ENCODE results near the gene PDILT. TPM values are rescaled to one million over a fixed set of nuclear protein-coding genes. Genes with fewer than 3 reads are reported as not detected.

The PDILT gene
- total and polyA plus RNA-seq, 2 experiments from 2014 or later, result not detected

GRCh38 chr16:20399185-20399584 lies 5.4 kb downstream of the PDILT start:
- Mint-ChIP-seq H3K9me3 (no peaks in the 10 kb centered on the region), H3K4me3 (no peak overlapping the region), H3K27ac (no peak overlapping the region), H3K27me3 (ENCODE audit: insufficient read depth, low read depth, poor library complexity) (peaks cover 1% of the 10 kb centered on the region), H3K36me3 (ENCODE audit: low read depth) (no peaks in the 10 kb centered on the region), H3K4me1 (no peaks in the 10 kb centered on the region)
- DNase-seq (ENCODE audit: low spot score), result no peak
- no peaks in the 10 kb centered on the region for H3K27me3 ChIP-seq (ENCODE audit: insufficient read depth)
- H3K4me1 ChIP-seq (ENCODE audit: insufficient read depth), result no peaks in the 10 kb centered on the region
- TF ChIP-seq CTCF (conservative IDR thresholded peaks at IDR 0.05; ENCODE audit: low read depth in 2 of 2), result no peak
- peaks cover 3% of the 10 kb centered on the region; the same call in 1 of the 2 replicates for H3K9me2 ChIP-seq (ENCODE audit: insufficient read depth)
- no peak overlapping the region for H3K27ac ChIP-seq (ENCODE audit: low read depth)
- H3K36me3 ChIP-seq (ENCODE audit: insufficient read depth), result no peaks in the 10 kb centered on the region
- no peaks in the 10 kb centered on the region for H4K20me1 ChIP-seq (replicated peaks; ENCODE audit: insufficient read depth)
- no peak overlapping the region for H2AFZ ChIP-seq
- H3K79me2 ChIP-seq (replicated peaks; ENCODE audit: insufficient read depth), result no peaks in the 10 kb centered on the region
- no peaks in the 10 kb centered on the region for H3F3A ChIP-seq (replicated peaks; ENCODE audit: low read depth)
- ATAC-seq, result no peak
- no peak overlapping the region for H3K4me2 ChIP-seq
- H3K4me3 ChIP-seq, result no peak overlapping the region

GRCh38 chr16:20398603-20399002 lies 5.9 kb downstream of the PDILT start:
- Mint-ChIP-seq H3K9me3 (no peaks in the 10 kb centered on the region), H3K4me1 (peaks cover 4% of the 10 kb centered on the region; the same call in 2 of the 3 replicates), H3K36me3 (ENCODE audit: low read depth) (no peaks in the 10 kb centered on the region), H3K27ac (no peak overlapping the region), H3K27me3 (ENCODE audit: insufficient read depth, low read depth, poor library complexity) (peaks cover 1% of the 10 kb centered on the region), H3K4me3 (no peak overlapping the region)
- no peak overlapping the region for H2AFZ ChIP-seq
- TF ChIP-seq ZNF114 (CRISPR knock-in tag; IDR thresholded peaks at IDR 0.05) (no peak), CTCF (conservative IDR thresholded peaks at IDR 0.05; ENCODE audit: low read depth in 2 of 2) (no peak)
- ATAC-seq, result no peak
- H3K4me2 ChIP-seq, result no peak overlapping the region
- H3K27ac ChIP-seq (ENCODE audit: low read depth), result no peak overlapping the region
- no peak overlapping the region for H3K4me3 ChIP-seq
- peaks cover 3% of the 10 kb centered on the region; the same call in 1 of the 2 replicates for H3K9me2 ChIP-seq (ENCODE audit: insufficient read depth)
- H3K36me3 ChIP-seq (ENCODE audit: insufficient read depth), result no peaks in the 10 kb centered on the region
- H3F3A ChIP-seq (replicated peaks; ENCODE audit: low read depth), result no peaks in the 10 kb centered on the region
- no peaks in the 10 kb centered on the region for H4K20me1 ChIP-seq (replicated peaks; ENCODE audit: insufficient read depth)
- no peak for DNase-seq (ENCODE audit: low spot score)
- H3K79me2 ChIP-seq (replicated peaks; ENCODE audit: insufficient read depth), result no peaks in the 10 kb centered on the region
- H3K27me3 ChIP-seq (ENCODE audit: insufficient read depth), result no peaks in the 10 kb centered on the region
- H3K4me1 ChIP-seq (ENCODE audit: insufficient read depth), result no peaks in the 10 kb centered on the region

GRCh38 chr16:20397468-20398074 lies 7.0 kb downstream of the PDILT start:
- DNase-seq (ENCODE audit: low spot score) (no peak), ATAC-seq (no peak)
- H3K36me3 ChIP-seq (ENCODE audit: insufficient read depth), result no peaks in the 10 kb centered on the region
- no peaks in the 10 kb centered on the region for H4K20me1 ChIP-seq (replicated peaks; ENCODE audit: insufficient read depth)
- Mint-ChIP-seq H3K4me3 (no peak overlapping the region), H3K4me1 (peaks cover 5% of the 10 kb centered on the region; the same call in 2 of the 3 replicates), H3K27me3 (ENCODE audit: insufficient read depth, low read depth, poor library complexity) (no peaks in the 10 kb centered on the region), H3K27ac (no peak overlapping the region), H3K36me3 (ENCODE audit: low read depth) (no peaks in the 10 kb centered on the region), H3K9me3 (no peaks in the 10 kb centered on the region)
- no peaks in the 10 kb centered on the region for H3K4me1 ChIP-seq (ENCODE audit: insufficient read depth)
- no peaks in the 10 kb centered on the region for H3F3A ChIP-seq (replicated peaks; ENCODE audit: low read depth)
- H3K79me2 ChIP-seq (replicated peaks; ENCODE audit: insufficient read depth), result no peaks in the 10 kb centered on the region
- H3K27me3 ChIP-seq (ENCODE audit: insufficient read depth), result no peaks in the 10 kb centered on the region
- no peak overlapping the region for H3K27ac ChIP-seq (ENCODE audit: low read depth)
- no peak overlapping the region for H3K4me3 ChIP-seq
- no peak overlapping the region for H2AFZ ChIP-seq
- no peak overlapping the region for H3K4me2 ChIP-seq
- TF ChIP-seq JUNB (IDR thresholded peaks at IDR 0.05; ENCODE audit: unreplicated experiment) (no peak), REST (IDR thresholded peaks at IDR 0.05; ENCODE audit: unreplicated experiment) (no peak), ZNF114 (CRISPR knock-in tag; IDR thresholded peaks at IDR 0.05) (no peak), ZNF331 (CRISPR knock-in tag; IDR thresholded peaks at IDR 0.05; ENCODE audit: low read depth) (no peak), CTCF (conservative IDR thresholded peaks at IDR 0.05; ENCODE audit: low read depth in 2 of 2) (no peak), EZH2phosphoT487 (IDR thresholded peaks at IDR 0.05; ENCODE audit: unreplicated experiment) (no peak), EZH2 (IDR thresholded peaks at IDR 0.05; ENCODE audit: low read depth, unreplicated experiment) (no peak)
- peaks cover 3% of the 10 kb centered on the region; the same call in 1 of the 2 replicates for H3K9me2 ChIP-seq (ENCODE audit: insufficient read depth)
